HepG2 (cell line): ENCODE results near the gene TBC1D10B.

ENCODE experiments used
- HNF4A ChIP-seq: sonication (generic); formaldehyde crosslinking; IDR thresholded peaks from 2 replicates; pipeline ENCODE4 v1.4.0; 2020; ENCODE audit warnings: missing genetic modification reagents
- POLR2A ChIP-seq, 2 experiments: IDR thresholded peaks; 2 replicates each; pipeline ENCODE4 v1.6.1; 2011; ENCODE audit warnings: low read depth in 2 of 2, low read length in 2 of 2, mild to moderate bottlenecking in 1 of 2, moderate library complexity in 1 of 2; ENCODE audit not compliant: insufficient read depth in 1 of 2
- ZNF234 ChIP-seq: sonication (generic); formaldehyde crosslinking; conservative IDR thresholded peaks from 2 replicates; pipeline ENCODE4 v1.5.1; 2020; ENCODE audit warnings: mild to moderate bottlenecking, missing genetic modification reagents
- ZNF253 ChIP-seq: sonication (generic); formaldehyde crosslinking; IDR thresholded peaks from 2 replicates; pipeline ENCODE4 v1.8.0; 2022; ENCODE audit warnings: mild to moderate bottlenecking, missing genetic modification reagents, borderline replicate concordance
- TF ChIP-seq, protein P1 (sequence below): sonication (generic); formaldehyde crosslinking; IDR thresholded peaks from 2 replicates; pipeline ENCODE4 v1.5.0; 2020; ENCODE audit warnings: mild to moderate bottlenecking, missing genetic modification reagents, moderate library complexity
- TF ChIP-seq, protein P2 (sequence below): sonication (generic); formaldehyde crosslinking; IDR thresholded peaks from 2 replicates; pipeline ENCODE4 v1.8.1; 2023; ENCODE audit warnings: missing genetic modification reagents, mild to moderate bottlenecking, borderline replicate concordance
- TF ChIP-seq, protein P3 (sequence below): sonication (generic); formaldehyde crosslinking; IDR thresholded peaks from 2 replicates; pipeline ENCODE4 v1.5.0; 2020; ENCODE audit warnings: mild to moderate bottlenecking, missing genetic modification reagents

GRCh38 chr16:30418350-30419181, 48.3 kb upstream of the TBC1D10B start:
- TF ChIP-seq ZNF234 (CRISPR knock-in tag): no peak
- TF ChIP-seq, protein P1, sequence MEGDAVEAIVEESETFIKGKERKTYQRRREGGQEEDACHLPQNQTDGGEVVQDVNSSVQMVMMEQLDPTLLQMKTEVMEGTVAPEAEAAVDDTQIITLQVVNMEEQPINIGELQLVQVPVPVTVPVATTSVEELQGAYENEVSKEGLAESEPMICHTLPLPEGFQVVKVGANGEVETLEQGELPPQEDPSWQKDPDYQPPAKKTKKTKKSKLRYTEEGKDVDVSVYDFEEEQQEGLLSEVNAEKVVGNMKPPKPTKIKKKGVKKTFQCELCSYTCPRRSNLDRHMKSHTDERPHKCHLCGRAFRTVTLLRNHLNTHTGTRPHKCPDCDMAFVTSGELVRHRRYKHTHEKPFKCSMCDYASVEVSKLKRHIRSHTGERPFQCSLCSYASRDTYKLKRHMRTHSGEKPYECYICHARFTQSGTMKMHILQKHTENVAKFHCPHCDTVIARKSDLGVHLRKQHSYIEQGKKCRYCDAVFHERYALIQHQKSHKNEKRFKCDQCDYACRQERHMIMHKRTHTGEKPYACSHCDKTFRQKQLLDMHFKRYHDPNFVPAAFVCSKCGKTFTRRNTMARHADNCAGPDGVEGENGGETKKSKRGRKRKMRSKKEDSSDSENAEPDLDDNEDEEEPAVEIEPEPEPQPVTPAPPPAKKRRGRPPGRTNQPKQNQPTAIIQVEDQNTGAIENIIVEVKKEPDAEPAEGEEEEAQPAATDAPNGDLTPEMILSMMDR (CRISPR knock-in tag): no peak
- no peak for TF ChIP-seq HNF4A (CRISPR knock-in tag)
- TF ChIP-seq, protein P2, sequence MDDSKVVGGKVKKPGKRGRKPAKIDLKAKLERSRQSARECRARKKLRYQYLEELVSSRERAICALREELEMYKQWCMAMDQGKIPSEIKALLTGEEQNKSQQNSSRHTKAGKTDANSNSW (CRISPR knock-in tag): no peak
- TF ChIP-seq, protein P3, sequence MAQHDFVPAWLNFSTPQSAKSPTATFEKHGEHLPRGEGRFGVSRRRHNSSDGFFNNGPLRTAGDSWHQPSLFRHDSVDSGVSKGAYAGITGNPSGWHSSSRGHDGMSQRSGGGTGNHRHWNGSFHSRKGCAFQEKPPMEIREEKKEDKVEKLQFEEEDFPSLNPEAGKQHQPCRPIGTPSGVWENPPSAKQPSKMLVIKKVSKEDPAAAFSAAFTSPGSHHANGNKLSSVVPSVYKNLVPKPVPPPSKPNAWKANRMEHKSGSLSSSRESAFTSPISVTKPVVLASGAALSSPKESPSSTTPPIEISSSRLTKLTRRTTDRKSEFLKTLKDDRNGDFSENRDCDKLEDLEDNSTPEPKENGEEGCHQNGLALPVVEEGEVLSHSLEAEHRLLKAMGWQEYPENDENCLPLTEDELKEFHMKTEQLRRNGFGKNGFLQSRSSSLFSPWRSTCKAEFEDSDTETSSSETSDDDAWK (CRISPR knock-in tag): no peak
- TF ChIP-seq POLR2A (IDR thresholded peaks at IDR 0.05; ENCODE audit: insufficient read depth in 1 of 2, low read depth in 2 of 2, low read length in 2 of 2): no peak
- no peak for TF ChIP-seq ZNF253
